HuH-7.5 (cell line): ENCODE results near the gene IL1RAP.

Experiments used
- DNase-seq: peaks from one replicate; pipeline ENCODE4 v3.0.0; 2011; ENCODE audit warnings: low spot score

IL1RAP gene

GRCh38 chr3:190577225-190577624 is 63.3 kb downstream of the IL1RAP start:
- DNase-seq, result no peak

GRCh38 chr3:190579514-190580137 is 65.7 kb downstream of the IL1RAP start:
- no peak for DNase-seq

- no peak for DNase-seq
These were observed 66.5 kb downstream of the IL1RAP start for GRCh38 chr3:190580417-190580816.

GRCh38 chr3:190581041-190581541 is 67.2 kb downstream of the IL1RAP start:
- no peak for DNase-seq

GRCh38 chr3:190582667-190583066 is 68.8 kb downstream of the IL1RAP start:
- no peak for DNase-seq

GRCh38 chr3:190585805-190586630 is 72.1 kb downstream of the IL1RAP start:
- DNase-seq, result peak; percentile 25

DNA sequence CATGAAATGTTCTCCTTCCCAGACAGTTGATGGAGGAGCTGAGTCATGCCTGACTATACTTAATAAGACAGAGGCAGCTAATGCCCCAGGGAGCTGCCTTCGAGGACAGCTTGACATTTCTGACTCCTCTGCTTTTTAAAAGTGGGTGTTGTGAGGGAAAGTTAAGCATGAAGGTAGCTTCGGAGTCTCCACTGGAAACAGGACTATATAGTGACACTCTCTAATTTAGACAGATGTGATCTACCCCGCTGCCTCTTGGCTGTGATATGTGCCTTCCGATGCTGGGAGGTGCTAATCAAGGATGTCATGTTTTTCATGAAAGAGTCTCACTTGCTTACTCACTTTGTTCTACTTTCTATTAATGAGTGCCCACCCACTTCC is 72.7 kb downstream of the IL1RAP start:
- no peak for DNase-seq

DNA sequence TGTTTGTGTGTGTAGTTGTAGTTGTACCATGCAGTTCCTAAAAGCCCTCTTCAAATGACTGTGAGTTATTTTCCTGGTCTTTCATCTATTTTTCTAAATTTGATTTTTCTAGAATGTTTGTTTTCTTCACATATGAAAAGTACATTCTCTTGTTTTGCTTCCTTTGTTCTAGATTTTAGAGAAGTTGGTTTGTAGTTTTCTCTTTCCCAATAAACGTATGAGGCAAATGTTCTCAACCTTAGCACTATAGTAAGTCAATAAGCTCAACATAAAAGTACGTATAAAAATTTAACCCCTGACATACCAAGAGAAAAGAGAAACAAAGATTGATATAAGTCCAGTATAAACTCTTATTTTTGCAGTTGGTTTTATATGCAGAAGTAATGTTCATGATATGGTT is 74.7 kb downstream of the IL1RAP start:
- no peak for DNase-seq

DNA sequence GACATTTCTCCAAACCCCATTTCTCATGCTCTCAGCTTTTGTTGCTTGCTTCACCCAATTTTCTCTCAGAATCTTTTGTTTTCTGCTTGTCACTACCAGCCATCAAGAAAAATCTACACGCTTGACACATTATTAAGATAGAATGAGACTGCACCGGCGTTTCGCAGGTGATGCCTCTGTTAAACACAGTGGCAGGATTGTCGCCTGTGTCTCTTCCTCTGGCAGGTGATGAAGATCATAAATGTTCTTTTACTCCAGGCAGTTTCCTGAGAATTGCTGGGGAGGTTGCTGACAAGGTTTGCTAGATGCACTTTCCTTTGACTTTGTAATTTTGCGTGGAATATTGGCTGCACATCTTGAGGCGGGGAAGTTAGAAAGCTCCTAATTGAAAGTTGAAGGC is 75.4 kb downstream of the IL1RAP start:
- DNase-seq, result no peak

GRCh38 chr3:190591080-190591479 is 77.2 kb downstream of the IL1RAP start:
- no peak for DNase-seq

- DNase-seq, result no peak
These were observed 79.2 kb downstream of the IL1RAP start for GRCh38 chr3:190593075-190593474.

- no peak for DNase-seq
These were observed 80.3 kb downstream of the IL1RAP start for GRCh38 chr3:190594171-190594570.

DNA sequence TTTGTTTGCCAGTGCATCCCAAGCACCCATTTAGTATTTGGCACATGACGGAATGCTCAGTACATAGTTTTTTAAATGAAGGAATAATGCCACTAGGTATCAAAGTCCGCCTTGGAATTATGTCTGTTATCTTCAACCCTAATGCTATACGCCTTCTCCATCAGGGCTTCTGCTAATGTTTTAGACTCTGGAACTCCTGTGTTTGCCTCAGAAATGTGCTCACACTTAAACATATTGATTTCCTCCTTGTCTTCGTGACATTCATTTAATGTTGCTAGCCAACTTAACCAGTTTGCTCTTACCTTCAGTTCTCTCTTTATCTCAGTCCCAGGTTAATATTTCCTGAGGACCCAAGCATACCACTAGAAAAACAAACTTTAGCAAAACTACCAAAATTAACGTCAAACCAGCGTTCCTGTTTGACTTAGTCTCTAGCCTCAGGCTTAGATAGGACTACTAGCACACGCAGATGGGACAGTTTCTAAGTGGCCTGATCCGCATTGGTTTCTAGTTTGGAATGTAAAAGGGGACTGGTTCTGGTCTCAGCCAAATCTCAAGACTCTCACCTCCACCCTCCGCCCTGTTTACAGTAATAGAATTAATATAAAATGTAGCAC is 81.4 kb downstream of the IL1RAP start:
- DNase-seq, result no peak

- no peak for DNase-seq
These were observed 81.9 kb downstream of the IL1RAP start for GRCh38 chr3:190595807-190596206.

DNA sequence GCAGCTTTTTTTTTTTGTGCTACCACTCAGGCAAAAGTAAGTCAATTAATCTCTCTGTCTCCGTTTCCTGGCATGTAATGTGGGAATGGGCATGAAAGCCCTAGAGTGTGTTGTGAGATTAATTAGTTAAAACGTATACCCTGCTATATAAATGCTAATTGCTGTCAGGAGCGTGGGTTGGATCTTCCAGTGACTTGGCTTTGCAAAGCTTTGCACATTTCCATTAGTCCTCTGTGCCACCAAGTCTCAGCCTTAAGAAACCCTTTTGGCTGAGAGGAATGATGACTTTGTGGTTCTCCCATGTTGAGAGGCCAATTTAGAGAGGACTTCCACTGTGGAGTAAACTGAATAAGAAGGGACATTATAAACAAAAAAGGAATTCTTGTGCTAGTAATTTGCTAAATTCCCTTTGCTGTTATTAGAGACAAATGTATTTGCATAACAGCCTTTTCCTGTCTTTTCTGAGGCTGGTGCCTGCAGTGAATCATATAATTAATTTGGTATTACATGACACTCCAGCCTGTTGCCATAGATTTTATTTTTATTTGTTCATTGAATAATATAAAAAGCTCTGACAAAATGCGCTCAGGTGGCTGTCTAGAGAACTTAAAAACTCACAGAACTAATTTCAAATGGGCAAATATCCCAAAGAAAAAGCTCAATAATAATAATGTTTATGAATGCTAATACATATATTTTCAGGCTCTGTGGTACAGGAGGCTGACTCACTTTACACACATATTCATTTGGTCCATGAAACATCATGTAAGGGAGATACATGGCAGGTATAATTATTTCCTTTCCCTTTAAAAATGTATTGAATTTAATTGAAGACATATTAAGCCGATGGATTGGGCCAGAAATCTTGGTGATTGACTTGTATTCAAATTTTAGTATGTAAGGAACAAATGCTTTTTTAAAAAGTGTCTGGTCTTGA is 82.7 kb downstream of the IL1RAP start:
- no peak for DNase-seq

DNA sequence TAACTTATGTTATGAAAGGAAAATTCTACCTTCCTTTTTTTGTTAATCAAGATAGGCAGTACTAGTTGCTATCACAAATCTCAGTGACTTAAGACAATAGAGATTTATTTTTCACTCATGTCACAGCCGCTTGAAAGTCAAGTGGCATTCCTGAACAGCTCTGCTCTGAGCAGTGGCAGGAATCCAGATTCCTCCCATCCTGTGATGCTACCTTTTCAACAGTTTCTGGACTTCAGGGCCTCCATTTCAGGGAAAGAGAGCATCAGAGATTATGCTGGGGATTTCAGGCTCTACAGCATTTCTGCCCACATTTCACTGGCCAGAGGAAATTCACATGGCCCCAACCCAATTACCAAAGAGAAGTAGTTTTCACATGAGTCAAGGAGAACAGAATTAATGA is 83.4 kb downstream of the IL1RAP start:
- no peak for DNase-seq

- DNase-seq, result no peak
These were observed 87.7 kb downstream of the IL1RAP start for GRCh38 chr3:190601622-190602021.

- DNase-seq, result no peak
These were observed 91.5 kb downstream of the IL1RAP start for GRCh38 chr3:190605385-190605784.

GRCh38 chr3:190606596-190606995 is 92.7 kb downstream of the IL1RAP start:
- DNase-seq, result no peak

DNA sequence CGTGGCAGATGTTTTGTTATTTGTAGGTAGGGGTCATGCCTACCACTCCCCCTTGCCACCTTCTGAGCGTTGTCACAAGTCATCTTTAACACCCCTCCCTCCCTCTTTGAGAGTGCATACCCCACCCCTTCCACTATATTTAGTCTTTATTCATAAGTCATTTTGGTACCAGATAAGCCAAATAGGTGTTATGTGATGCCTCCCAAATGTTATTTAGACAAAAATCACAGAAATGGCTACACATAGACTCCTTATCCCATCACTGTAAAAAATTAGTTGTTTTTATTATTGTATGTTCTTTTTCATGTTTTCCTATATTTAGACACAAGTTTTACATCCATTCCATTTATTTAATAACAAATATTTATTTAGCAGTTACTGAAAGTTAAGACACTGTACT is 93.1 kb downstream of the IL1RAP start:
- no peak for DNase-seq

- DNase-seq, result no peak
These were observed 95.1 kb downstream of the IL1RAP start for GRCh38 chr3:190608850-190609589.
